Measurements from ENCODE around the gene BICD2.
A peak's percentile ranks its signal among the peaks of the same experiment; 100 is the strongest.

Gene BICD2

DNA sequence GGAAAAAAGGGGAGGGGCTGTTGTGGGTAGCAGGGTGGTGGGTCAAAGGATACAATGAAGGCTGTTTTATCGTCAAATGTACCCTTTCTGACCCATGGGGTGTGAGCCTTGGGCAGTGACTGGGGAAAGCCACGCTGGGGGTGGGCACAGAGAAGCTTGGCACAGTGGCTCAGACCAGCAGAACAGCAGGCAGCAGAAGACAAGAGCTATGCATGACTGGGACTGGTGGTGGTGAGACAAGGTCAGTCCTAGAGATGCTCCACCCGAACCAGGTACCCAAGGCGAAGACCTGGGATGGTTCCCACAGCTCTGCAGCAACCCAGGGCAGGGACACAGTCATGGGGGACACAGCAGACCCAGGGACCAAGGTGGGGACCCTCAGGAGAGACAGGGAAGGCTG lies 38.3 kb downstream of the BICD2 start:
- Histone ChIP-seq H3K9me3 (ENCODE audit: severe bottlenecking) (no peaks in the 10 kb centered on the region), H3K36me3 (ENCODE audit: low read depth) (peaks cover 16% of the 10 kb centered on the region), H3K27me3 (ENCODE audit: insufficient read depth, poor library complexity, severe bottlenecking) (no peaks in the 10 kb centered on the region), H3K4me3 (ENCODE audit: severe bottlenecking) (no peak overlapping the region), H3K4me1 (ENCODE audit: insufficient read depth, poor library complexity, severe bottlenecking) (peaks cover 29% of the 10 kb centered on the region), H3K27ac (ENCODE audit: poor library complexity, severe bottlenecking) (peak overlapping the region; percentile 86)
- TF ChIP-seq, protein P1, sequence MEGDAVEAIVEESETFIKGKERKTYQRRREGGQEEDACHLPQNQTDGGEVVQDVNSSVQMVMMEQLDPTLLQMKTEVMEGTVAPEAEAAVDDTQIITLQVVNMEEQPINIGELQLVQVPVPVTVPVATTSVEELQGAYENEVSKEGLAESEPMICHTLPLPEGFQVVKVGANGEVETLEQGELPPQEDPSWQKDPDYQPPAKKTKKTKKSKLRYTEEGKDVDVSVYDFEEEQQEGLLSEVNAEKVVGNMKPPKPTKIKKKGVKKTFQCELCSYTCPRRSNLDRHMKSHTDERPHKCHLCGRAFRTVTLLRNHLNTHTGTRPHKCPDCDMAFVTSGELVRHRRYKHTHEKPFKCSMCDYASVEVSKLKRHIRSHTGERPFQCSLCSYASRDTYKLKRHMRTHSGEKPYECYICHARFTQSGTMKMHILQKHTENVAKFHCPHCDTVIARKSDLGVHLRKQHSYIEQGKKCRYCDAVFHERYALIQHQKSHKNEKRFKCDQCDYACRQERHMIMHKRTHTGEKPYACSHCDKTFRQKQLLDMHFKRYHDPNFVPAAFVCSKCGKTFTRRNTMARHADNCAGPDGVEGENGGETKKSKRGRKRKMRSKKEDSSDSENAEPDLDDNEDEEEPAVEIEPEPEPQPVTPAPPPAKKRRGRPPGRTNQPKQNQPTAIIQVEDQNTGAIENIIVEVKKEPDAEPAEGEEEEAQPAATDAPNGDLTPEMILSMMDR (IDR thresholded peaks at IDR 0.05; ENCODE audit: poor library complexity, severe bottlenecking), result no peak
- DNase-seq (ENCODE audit: low spot score), result no peak
- no peak for ATAC-seq (ENCODE audit: low read depth)

DNA sequence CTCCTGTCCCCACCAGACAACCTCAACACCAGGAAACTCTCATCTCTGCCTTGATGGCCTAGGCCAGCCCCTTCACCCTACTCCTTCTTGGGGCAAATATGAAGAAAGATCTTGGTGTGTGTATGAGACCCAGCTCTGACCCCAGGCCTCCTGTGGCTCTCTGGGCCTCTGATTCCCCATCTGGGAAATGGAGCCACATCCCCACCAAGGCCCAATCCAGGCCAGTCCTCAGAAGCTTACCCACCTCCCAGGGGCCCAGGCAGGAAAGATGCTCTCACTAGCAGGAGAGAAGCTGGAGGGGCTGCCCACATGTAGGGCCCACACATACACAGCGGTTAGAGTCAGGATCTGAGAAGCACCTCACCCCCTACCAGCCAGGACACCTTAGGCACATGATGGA lies 38.9 kb downstream of the BICD2 start:
- DNase-seq (ENCODE audit: low spot score) (no peak), ATAC-seq (ENCODE audit: low read depth) (no peak)
- Histone ChIP-seq H3K36me3 (ENCODE audit: low read depth) (peaks cover 22% of the 10 kb centered on the region), H3K27ac (ENCODE audit: poor library complexity, severe bottlenecking) (peak overlapping the region; percentile 86), H3K27me3 (ENCODE audit: insufficient read depth, poor library complexity, severe bottlenecking) (no peaks in the 10 kb centered on the region), H3K9me3 (ENCODE audit: severe bottlenecking) (no peaks in the 10 kb centered on the region), H3K4me1 (ENCODE audit: insufficient read depth, poor library complexity, severe bottlenecking) (peaks cover 29% of the 10 kb centered on the region), H3K4me3 (ENCODE audit: severe bottlenecking) (no peak overlapping the region)
- TF ChIP-seq, protein P1 (IDR thresholded peaks at IDR 0.05; ENCODE audit: poor library complexity, severe bottlenecking), result no peak

DNA sequence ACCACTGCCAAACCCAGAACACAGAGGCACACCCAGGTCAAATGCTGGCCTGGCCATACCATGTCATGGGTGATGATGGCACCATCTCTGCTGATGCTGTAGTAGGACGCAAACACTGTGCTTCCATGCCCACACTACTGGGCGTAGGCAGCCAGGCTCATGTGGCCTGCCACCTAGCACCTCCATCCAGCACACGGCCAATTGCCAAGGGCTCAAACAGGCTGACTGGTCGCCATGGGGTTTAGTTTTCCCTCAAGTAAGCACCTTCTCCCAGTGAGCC lies 39.4 kb downstream of the BICD2 start:
- Histone ChIP-seq H3K4me3 (ENCODE audit: severe bottlenecking) (no peak overlapping the region), H3K27me3 (ENCODE audit: insufficient read depth, poor library complexity, severe bottlenecking) (no peaks in the 10 kb centered on the region), H3K4me1 (ENCODE audit: insufficient read depth, poor library complexity, severe bottlenecking) (peaks cover 29% of the 10 kb centered on the region), H3K36me3 (ENCODE audit: low read depth) (peaks cover 25% of the 10 kb centered on the region), H3K9me3 (ENCODE audit: severe bottlenecking) (no peaks in the 10 kb centered on the region), H3K27ac (ENCODE audit: poor library complexity, severe bottlenecking) (peak overlapping the region; percentile 86)
- ATAC-seq (ENCODE audit: low read depth) (no peak), DNase-seq (ENCODE audit: low spot score) (no peak)
- TF ChIP-seq, protein P1 (IDR thresholded peaks at IDR 0.05; ENCODE audit: poor library complexity, severe bottlenecking), result no peak

DNA sequence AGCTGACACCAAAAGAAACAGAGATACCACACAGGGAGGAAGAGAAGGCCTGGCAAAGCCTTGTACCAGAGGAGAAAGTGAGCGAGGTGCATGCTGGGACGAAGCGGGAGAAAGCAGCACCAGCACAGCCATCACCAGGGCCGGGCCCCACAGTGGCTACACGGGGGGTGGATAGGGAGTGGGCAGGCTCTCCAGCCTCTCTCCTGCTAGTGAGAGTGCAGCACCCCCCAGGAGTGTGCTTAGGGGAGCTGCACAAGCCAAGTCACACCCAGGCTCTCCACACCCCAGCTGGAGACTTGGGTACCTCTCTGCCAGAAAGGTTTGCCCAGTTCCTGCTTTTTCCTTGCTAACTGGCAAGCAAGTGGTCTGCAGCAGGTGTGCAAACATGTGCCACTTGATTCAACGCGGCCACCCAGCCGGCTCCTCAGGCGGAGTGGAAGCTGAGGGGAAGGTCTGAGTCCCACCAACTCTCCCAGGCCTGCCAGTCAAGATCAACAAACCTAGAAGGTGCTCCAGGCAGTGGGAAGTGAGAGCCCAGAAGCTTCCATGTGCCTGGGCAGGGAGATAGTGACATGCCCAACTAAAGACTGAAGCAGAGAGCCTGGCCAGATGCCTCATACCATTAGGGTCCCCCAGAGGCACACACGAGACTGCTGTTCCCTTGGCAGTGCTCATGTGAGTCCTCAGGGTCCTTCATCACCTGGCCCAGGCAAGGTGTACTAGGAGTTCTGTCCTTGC lies 39.9 kb downstream of the BICD2 start:
- ATAC-seq (ENCODE audit: low read depth) (no peak), DNase-seq (ENCODE audit: low spot score) (no peak)
- Histone ChIP-seq H3K4me3 (ENCODE audit: severe bottlenecking) (no peak overlapping the region), H3K36me3 (ENCODE audit: low read depth) (peaks cover 31% of the 10 kb centered on the region), H3K27me3 (ENCODE audit: insufficient read depth, poor library complexity, severe bottlenecking) (no peaks in the 10 kb centered on the region), H3K27ac (ENCODE audit: poor library complexity, severe bottlenecking) (peak overlapping the region; percentile 86), H3K9me3 (ENCODE audit: severe bottlenecking) (no peaks in the 10 kb centered on the region), H3K4me1 (ENCODE audit: insufficient read depth, poor library complexity, severe bottlenecking) (peaks cover 29% of the 10 kb centered on the region)
- TF ChIP-seq, protein P1 (IDR thresholded peaks at IDR 0.05; ENCODE audit: poor library complexity, severe bottlenecking), result no peak

DNA sequence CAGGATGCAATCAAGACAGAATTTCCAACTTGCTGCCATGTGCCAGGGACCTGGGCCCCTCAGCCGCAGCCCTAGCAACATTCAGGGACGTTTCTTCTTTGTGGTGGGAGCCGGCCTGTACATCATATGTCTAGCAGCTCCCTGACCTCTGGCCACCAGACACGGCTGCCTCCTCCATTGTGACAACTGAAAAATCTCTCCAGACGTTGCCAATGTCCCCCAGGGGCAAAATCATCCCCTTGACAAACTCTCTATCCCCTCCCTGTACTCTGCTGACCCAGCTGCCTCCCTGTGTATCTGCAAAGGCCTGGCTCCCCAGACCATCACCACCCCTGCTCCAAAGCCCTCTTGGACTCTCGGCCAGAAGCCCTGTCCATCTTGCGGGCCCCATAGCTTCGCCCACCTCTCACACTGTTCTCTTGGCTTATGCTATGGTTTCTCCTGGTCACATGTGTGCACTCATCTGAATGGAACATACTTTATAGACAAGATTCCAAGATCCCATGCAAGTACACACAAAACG lies 40.8 kb downstream of the BICD2 start:
- H3K4me3 ChIP-seq (ENCODE audit: severe bottlenecking), result no peak overlapping the region
- peaks cover 29% of the 10 kb centered on the region for H3K4me1 ChIP-seq (ENCODE audit: insufficient read depth, poor library complexity, severe bottlenecking)
- TF ChIP-seq, protein P1 (IDR thresholded peaks at IDR 0.05; ENCODE audit: poor library complexity, severe bottlenecking), result no peak
- DNase-seq (ENCODE audit: low spot score) (no peak), ATAC-seq (ENCODE audit: low read depth) (no peak)
- H3K27ac ChIP-seq (ENCODE audit: poor library complexity, severe bottlenecking), result peak overlapping the region; percentile 86
- H3K36me3 ChIP-seq (ENCODE audit: low read depth), result peaks cover 39% of the 10 kb centered on the region
- H3K9me3 ChIP-seq (ENCODE audit: severe bottlenecking), result no peaks in the 10 kb centered on the region
- no peaks in the 10 kb centered on the region for H3K27me3 ChIP-seq (ENCODE audit: insufficient read depth, poor library complexity, severe bottlenecking)

Measured in RWPE2 (cell line).